Astrocyte of the spinal cord (primary cell): ENCODE data around the gene ALMS1.

ENCODE experiments used
- DNase-seq: peaks from one replicate; pipeline ENCODE4 v3.0.0; 2011; ENCODE audit warnings: low read depth, low spot score
- H3K4me3 ChIP-seq: 2 replicates; pipeline ENCODE4 v1.5.1; 2011; ENCODE audit warnings: low read depth, mild to moderate bottlenecking, low read length, moderate library complexity
- CTCF ChIP-seq: IDR thresholded peaks from 2 replicates; pipeline ENCODE4 v1.5.1; 2012; ENCODE audit warnings: low read depth, mild to moderate bottlenecking, low read length, inconsistent platforms
- in situ Hi-C: cut with HindIII; loops from 2 replicates; pipeline ENCODE4 v1.10.0; 2017; ENCODE audit warnings: low sequenced_read_pairs

ALMS1 gene

GRCh38 chr2:73415906-73416305 lies 30.3 kb downstream of the ALMS1 start:
- H3K4me3 ChIP-seq = no peak overlapping the region
- no peak for TF ChIP-seq CTCF
- DNase-seq = no peak
- in situ Hi-C loops = no loop called here

GRCh38 chr2:73418343-73418742 lies 32.7 kb downstream of the ALMS1 start:
- in situ Hi-C loops = no loop called here
- no peak overlapping the region for H3K4me3 ChIP-seq
- no peak for TF ChIP-seq CTCF
- peak; percentile 78 for DNase-seq

- in situ Hi-C loops = no loop called here
- TF ChIP-seq CTCF = no peak
- no peak overlapping the region for H3K4me3 ChIP-seq
- DNase-seq = no peak
These were observed 38.3 kb downstream of the ALMS1 start for GRCh38 chr2:73423913-73424312.

- no peak for DNase-seq
- in situ Hi-C loops = no loop called here
- TF ChIP-seq CTCF = no peak
- H3K4me3 ChIP-seq = no peak overlapping the region
These were observed 40.5 kb downstream of the ALMS1 start for GRCh38 chr2:73426176-73426575.

- no peak for DNase-seq
- H3K4me3 ChIP-seq = no peak overlapping the region
- in situ Hi-C loops = no loop called here
- TF ChIP-seq CTCF = no peak
These were observed 50.4 kb downstream of the ALMS1 start for GRCh38 chr2:73436019-73436418.

- H3K4me3 ChIP-seq = no peak overlapping the region
- in situ Hi-C loops = no loop called here
- no peak for TF ChIP-seq CTCF
- no peak for DNase-seq
These were observed 58.6 kb downstream of the ALMS1 start for GRCh38 chr2:73444202-73444601.

GRCh38 chr2:73448856-73449255 lies 63.2 kb downstream of the ALMS1 start:
- in situ Hi-C loops = no loop called here
- H3K4me3 ChIP-seq = no peak overlapping the region
- no peak for TF ChIP-seq CTCF
- no peak for DNase-seq
